Stimulated activated CD4-positive, alpha-beta T cell treated with anti-CD3 and anti-CD28 coated beads, Interleukin-2, amount 100 ng/mL, for 24 hours (primary cell): ENCODE data around the gene IMPG1.
"Not testable (repeated sequence)": the region's sequence is repeated elsewhere in the genome, so short reads cannot be mapped to it uniquely, and the experiment has no call there.

ENCODE experiments used
- DNase-seq, 2 donors: peaks; one replicate each; pipeline ENCODE4 v3.0.0-alpha.2; 2020

Gene IMPG1

GRCh38 chr6:75947935-75948334 lies 124.5 kb downstream of the IMPG1 start:
- no peak for DNase-seq

GRCh38 chr6:75946146-75946831 lies 126.2 kb downstream of the IMPG1 start:
- DNase-seq = no peak

GRCh38 chr6:75943381-75943780 lies 129.1 kb downstream of the IMPG1 start:
- DNase-seq = no peak

- no peak for DNase-seq
Measured at GRCh38 chr6:75941509-75941908, 131.0 kb downstream of the IMPG1 start.

- no peak for DNase-seq
Measured at GRCh38 chr6:75940564-75940963, 131.9 kb downstream of the IMPG1 start.

DNA sequence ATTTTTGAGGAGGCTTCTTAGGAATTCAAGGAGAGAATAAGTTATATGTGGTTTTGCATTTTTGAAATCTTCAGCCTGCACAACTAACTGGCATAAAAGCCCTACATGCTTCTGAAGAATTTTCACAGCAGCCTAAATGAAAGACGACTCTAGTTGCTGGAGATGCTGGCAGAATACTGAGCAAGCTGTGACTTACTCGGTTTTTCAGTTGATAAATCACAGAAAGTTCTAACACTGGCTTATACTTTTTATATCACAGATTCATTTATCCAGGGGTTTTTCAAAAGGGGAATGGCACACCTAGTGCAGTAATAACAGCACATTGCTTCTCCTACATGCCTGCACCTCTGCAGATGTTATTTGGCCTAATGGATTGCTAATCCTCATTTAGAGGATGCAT lies 134.6 kb downstream of the IMPG1 start:
- no peak for DNase-seq

DNA sequence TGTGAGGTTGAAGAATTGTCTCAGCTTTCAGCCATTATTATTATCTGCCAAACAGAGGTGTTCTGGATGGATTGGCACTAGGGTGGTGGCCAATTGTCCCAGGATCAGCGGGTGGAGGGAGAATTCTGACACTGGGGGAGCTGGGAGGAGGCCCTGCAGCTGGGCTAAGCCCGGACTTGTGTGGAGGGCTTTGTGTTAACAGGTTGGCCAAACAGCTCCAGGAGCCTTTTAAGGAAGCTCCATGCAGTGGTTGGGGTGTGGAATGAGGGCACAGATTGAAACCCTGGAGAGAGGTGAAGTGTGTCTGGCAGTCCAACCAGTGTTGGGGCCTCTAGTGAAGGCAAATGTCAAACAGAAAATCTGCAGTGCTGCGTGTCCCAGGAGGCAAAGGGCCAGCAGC lies 135.8 kb downstream of the IMPG1 start:
- DNase-seq = no peak

DNA sequence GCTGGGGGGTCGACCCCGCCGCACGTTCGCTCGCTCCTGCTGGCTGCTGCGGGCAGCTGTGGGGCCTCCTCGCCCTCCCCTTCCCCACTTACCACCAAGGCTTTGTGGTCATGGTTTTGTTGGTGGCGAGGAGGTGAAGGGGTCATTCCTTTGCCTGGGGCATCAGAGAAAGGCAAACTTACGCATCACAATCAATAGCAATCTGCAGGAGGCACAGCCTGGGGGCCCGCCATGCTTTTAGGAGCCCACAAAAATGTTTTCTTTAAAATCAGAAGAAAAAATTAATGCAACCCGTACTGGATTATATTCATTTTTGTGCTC lies 137.0 kb downstream of the IMPG1 start:
- DNase-seq = no peak

DNA sequence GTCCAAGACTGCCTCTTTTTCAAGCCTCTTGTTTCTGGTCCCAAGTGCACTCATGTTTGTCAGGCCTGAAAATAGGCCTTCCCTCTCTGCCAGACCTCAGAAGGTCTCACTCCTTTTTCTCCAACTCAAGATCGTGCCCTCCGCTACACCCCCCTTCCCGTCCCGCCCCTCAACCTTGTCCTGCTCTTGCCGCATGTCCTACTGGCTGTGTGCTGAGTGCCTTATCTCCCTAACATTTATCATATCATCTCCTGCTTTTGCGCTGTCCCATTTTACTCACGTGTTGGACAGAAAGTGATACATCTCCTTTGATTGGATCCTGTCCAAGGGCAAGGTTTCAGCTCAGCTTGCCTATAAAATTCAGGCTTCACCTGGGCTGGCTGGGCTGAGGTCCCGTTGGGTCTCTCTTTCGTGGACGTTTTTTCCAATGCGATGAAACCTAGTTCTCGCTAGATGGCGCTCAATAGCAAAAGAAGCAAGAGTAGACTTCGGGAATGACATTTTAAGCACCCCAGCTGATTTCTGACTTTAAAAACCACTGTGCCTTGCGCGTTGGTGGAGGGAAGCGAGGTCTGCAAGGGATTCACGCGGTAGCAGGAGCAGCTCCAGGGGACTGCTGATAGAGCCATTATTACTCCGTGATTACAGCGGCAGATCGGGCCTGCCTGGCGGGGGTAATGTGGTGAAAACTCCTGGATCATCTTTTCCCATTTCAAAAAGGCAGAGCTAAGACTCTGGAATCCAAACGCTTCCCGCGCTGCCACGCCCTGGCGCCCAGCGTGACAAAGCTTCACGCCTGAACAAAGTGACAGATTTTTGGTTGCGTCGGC lies 137.6 kb downstream of the IMPG1 start:
- DNase-seq = peak; percentile 18 to 21

GRCh38 chr6:75933387-75933975 lies 139.0 kb downstream of the IMPG1 start:
- DNase-seq = no peak

- DNase-seq = peak in 1 of 2 donors; percentile 3
Measured at GRCh38 chr6:75932067-75932466, 140.4 kb downstream of the IMPG1 start.

DNA sequence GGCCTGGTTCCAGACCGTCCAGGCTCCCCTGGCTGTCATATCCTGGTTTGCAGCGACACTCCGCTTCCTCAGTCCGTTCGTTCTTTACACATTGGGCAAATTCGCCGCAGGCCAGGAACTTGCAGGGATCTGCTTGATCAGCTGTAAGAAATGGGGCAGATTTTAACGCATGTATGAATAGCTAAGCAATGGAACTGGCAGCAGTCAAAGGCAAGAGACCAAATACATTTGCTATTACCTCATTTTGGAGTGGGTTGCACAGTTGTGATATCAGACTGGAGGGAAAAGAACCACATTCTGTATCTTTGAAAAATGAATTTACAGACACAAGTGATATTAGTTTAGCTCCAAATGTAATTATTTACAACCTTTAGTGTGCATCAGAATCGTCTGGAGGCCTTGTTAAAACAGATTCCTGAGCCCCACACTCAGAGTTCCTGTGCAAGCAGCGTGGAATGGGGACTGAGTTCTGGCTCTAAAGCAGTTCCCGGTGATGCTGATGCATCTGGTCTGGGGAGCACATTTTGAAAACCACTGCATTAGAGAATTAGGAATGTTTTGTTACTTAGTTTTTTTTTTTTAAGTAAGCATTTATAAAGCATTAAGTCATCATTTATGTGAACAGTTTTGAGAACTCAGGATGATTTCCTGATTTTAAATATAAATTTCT lies 141.3 kb downstream of the IMPG1 start:
- no peak for DNase-seq

DNA sequence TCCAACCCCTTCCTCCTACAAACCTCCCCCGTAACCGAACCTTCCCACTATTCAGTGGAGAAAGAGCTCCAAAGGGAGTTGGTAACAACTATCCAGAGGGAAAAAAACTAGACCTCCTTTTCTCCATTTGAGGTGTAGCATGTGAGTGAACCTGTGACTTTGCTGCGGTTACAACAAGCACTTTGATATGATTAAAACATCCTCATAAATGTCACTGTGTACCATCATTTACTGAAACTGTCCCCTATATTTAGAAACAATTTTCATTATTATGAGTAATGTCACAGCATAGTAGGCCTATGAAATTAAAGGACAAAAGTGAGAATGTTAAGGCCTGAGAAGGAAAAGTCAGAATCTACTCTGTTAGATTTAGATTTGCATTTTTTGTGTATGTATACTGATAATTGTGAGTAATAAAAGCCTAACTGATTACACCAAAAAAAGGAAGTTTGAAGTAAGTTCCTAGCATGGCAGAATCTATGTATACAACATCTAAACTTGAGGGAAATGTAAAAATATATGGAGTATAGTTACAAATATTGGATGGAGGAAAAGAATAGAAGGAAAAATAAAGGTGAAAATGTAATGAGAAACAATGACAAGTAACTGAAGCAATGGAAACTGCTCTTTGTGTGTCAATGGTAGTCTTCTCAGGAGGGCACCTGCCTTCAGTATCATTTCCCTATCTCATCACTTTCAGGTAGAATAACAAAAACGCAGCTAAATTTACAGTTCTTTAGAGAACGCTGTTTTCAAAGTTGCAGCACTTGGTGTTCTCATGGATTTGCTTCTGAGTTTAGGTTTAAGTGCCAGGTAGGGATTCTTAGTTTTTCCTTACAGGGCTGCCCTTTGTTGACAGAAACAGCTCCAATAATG lies 145.9 kb downstream of the IMPG1 start:
- DNase-seq = no peak

- no peak for DNase-seq
Measured at GRCh38 chr6:75922226-75922625, 150.2 kb downstream of the IMPG1 start.

DNA sequence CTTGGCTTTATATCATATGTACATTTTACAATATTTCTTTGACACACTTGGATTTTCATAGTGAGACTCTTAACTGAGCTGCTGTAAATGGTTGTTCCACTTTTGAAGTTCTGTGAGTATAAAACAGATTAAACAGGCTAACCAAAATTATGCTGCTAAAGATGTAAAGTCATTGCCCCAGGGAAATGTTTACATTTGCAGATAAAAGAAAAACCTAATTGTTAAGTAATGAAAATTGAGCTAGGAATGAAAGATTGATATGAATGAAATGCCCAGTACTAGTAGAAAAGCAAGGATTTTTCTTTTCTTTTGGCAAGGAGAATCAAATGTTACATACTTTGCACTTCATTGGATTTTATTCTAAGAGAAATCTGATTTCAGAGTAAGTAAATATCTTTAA lies 159.4 kb downstream of the IMPG1 start:
- DNase-seq = no peak

GRCh38 chr6:75907444-75907843 lies 165.0 kb downstream of the IMPG1 start:
- no peak for DNase-seq

- no peak for DNase-seq
Measured at GRCh38 chr6:75906871-75907270, 165.6 kb downstream of the IMPG1 start.

- not testable (repeated sequence) for DNase-seq
Measured at GRCh38 chr6:75905129-75905528, 167.3 kb downstream of the IMPG1 start.

GRCh38 chr6:75900216-75900615 lies 172.2 kb downstream of the IMPG1 start:
- DNase-seq = not testable (repeated sequence)

- DNase-seq = no peak
Measured at GRCh38 chr6:75896526-75896925, 175.9 kb downstream of the IMPG1 start.

GRCh38 chr6:75893776-75894152 lies 178.7 kb downstream of the IMPG1 start:
- no peak for DNase-seq

DNA sequence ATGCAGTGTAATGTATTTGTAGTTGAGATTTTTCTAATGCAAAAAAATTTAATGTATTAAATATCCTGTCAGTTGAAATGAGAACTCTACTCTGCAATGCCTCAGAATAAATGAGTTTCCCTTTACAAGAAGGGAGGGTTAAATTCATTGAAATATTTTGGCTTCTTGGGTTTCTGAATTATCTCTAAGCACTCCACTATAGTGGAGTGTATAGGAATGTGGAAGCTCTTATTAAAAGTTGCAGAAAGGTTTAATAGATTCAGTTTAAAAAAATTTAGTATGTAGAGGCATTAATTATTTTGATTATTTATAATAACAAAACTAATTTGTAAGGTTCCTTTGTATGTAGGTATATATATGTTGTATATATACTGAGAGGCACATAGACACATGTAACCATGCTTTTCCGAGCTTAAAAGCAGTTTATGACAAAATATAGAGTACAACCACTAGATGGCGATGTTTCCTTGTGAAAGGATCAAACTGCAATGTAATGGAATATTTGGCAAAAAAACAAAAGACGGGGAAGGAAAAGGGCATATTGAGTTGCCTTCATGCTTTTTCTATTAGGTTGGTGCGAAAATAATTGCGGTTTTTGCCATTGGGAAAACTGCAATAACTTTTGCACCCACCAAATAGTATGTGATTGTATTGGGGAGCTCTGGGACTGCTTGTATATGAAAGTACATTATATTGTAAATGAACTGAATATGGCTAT lies 179.2 kb downstream of the IMPG1 start:
- no peak for DNase-seq
